GM18508 (cell line): Measurements from ENCODE around the gene CNN3.

Source experiments
- ATAC-seq: cut with Tn5 transposase; IDR thresholded peaks from one replicate; pipeline ENCODE4 v1.9.1; 2021; ENCODE audit warnings: moderate number of reproducible peaks; ENCODE audit not compliant: insufficient read depth, unreplicated experiment

Gene CNN3

GRCh38 chr1:94894630-94895029 lies 32.3 kb downstream of the CNN3 start:
- no peak for ATAC-seq

- no peak for ATAC-seq
Observed at GRCh38 chr1:94892604-94893254, 34.2 kb downstream of the CNN3 start.

- ATAC-seq = no peak
Observed at GRCh38 chr1:94888201-94888600, 38.7 kb downstream of the CNN3 start.

GRCh38 chr1:94887603-94888171 lies 39.2 kb downstream of the CNN3 start:
- ATAC-seq = no peak

- no peak for ATAC-seq
Observed at GRCh38 chr1:94887106-94887505, 39.8 kb downstream of the CNN3 start.

GRCh38 chr1:94886361-94886760 lies 40.5 kb downstream of the CNN3 start:
- ATAC-seq = no peak

GRCh38 chr1:94884507-94884906 lies 42.4 kb downstream of the CNN3 start:
- no peak for ATAC-seq

- ATAC-seq = no peak
Observed at GRCh38 chr1:94884106-94884505, 42.8 kb downstream of the CNN3 start.

- ATAC-seq = no peak
Observed at GRCh38 chr1:94883691-94884090, 43.2 kb downstream of the CNN3 start.

GRCh38 chr1:94878329-94878728 lies 48.6 kb downstream of the CNN3 start:
- no peak for ATAC-seq

GRCh38 chr1:94876362-94876761 lies 50.5 kb downstream of the CNN3 start:
- ATAC-seq = no peak

- ATAC-seq = no peak
Observed at GRCh38 chr1:94875794-94876193, 51.1 kb downstream of the CNN3 start.

- no peak for ATAC-seq
Observed at GRCh38 chr1:94874423-94874822, 52.5 kb downstream of the CNN3 start.

GRCh38 chr1:94873520-94874351 lies 53.2 kb downstream of the CNN3 start:
- ATAC-seq = no peak

- ATAC-seq = no peak
Observed at GRCh38 chr1:94872771-94873495, 54.0 kb downstream of the CNN3 start.

GRCh38 chr1:94871031-94871430 lies 55.9 kb downstream of the CNN3 start:
- ATAC-seq = no peak

GRCh38 chr1:94866164-94866807 lies 60.6 kb downstream of the CNN3 start:
- ATAC-seq = no peak

GRCh38 chr1:94865360-94865759 lies 61.5 kb downstream of the CNN3 start:
- ATAC-seq = no peak

- ATAC-seq = no peak
Observed at GRCh38 chr1:94864821-94865220, 62.1 kb downstream of the CNN3 start.

- ATAC-seq = no peak
Observed at GRCh38 chr1:94863919-94864318, 63.0 kb downstream of the CNN3 start.
